Measurements from ENCODE around the gene GLI3. TPM values are rescaled to one million over a fixed set of nuclear protein-coding genes. Genes with fewer than 3 reads are reported as not detected.

GLI3 gene
- polyA plus RNA-seq, 1 of the 3 experiments (the other 2 are of a cell fraction): 0.08 TPM

GRCh38 chr7:41972776-41973175 lies 264.2 kb downstream of the GLI3 start:
- TF ChIP-seq RFX5 (IDR thresholded peaks at IDR 0.05; ENCODE audit: low read length): no peak
- TF ChIP-seq NRF1 (IDR thresholded peaks at IDR 0.05; ENCODE audit: low read depth, low read length): no peak
- TF ChIP-seq, protein P1, sequence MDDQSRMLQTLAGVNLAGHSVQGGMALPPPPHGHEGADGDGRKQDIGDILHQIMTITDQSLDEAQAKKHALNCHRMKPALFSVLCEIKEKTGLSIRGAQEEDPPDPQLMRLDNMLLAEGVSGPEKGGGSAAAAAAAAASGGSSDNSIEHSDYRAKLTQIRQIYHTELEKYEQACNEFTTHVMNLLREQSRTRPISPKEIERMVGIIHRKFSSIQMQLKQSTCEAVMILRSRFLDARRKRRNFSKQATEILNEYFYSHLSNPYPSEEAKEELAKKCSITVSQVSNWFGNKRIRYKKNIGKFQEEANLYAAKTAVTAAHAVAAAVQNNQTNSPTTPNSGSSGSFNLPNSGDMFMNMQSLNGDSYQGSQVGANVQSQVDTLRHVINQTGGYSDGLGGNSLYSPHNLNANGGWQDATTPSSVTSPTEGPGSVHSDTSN (IDR thresholded peaks at IDR 0.05): no peak
- TF ChIP-seq TAF1 (IDR thresholded peaks at IDR 0.05; ENCODE audit: borderline replicate concordance, low read depth, low read length): no peak
- TF ChIP-seq JUND (IDR thresholded peaks at IDR 0.05): no peak
- TF ChIP-seq, protein P2, sequence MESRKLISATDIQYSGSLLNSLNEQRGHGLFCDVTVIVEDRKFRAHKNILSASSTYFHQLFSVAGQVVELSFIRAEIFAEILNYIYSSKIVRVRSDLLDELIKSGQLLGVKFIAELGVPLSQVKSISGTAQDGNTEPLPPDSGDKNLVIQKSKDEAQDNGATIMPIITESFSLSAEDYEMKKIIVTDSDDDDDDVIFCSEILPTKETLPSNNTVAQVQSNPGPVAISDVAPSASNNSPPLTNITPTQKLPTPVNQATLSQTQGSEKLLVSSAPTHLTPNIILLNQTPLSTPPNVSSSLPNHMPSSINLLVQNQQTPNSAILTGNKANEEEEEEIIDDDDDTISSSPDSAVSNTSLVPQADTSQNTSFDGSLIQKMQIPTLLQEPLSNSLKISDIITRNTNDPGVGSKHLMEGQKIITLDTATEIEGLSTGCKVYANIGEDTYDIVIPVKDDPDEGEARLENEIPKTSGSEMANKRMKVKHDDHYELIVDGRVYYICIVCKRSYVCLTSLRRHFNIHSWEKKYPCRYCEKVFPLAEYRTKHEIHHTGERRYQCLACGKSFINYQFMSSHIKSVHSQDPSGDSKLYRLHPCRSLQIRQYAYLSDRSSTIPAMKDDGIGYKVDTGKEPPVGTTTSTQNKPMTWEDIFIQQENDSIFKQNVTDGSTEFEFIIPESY (IDR thresholded peaks at IDR 0.05; ENCODE audit: borderline replicate concordance, low read depth): no peak
- Histone ChIP-seq H3K4me3 (ENCODE audit: low read depth in 2 of 2, low read length in 1 of 2) (no peak overlapping the region), H4K20me1 (ENCODE audit: insufficient read depth) (no peaks in the 10 kb centered on the region), H3K9me3 (no peaks in the 10 kb centered on the region), H3K9ac (no peak overlapping the region), H3K27me3 (ENCODE audit: insufficient read depth) (peaks cover 45% of the 10 kb centered on the region), H3K9me2 (no peaks in the 10 kb centered on the region), H3K36me3 (replicated peaks in 1 of 2; ENCODE audit: control insufficient read depth in 1 of 2, insufficient read depth in 2 of 2, low read length in 1 of 2) (no peaks in the 10 kb centered on the region), H3F3A (replicated peaks; ENCODE audit: insufficient read depth) (no peaks in the 10 kb centered on the region), H2AFZ (ENCODE audit: low read depth) (no peak overlapping the region), H3K4me2 (no peak overlapping the region), H3K27ac (ENCODE audit: low read depth in 2 of 2, low read length in 1 of 2) (no peak overlapping the region), H3K79me2 (ENCODE audit: insufficient read depth) (no peaks in the 10 kb centered on the region), H3K4me1 (ENCODE audit: control insufficient read depth in 1 of 2, insufficient read depth in 2 of 2, low read depth in 1 of 2, low read length in 1 of 2) (no peaks in the 10 kb centered on the region)
- 18% methylated on average over 4 of the region's 4 CpGs for WGBS (ENCODE audit: low lambda C conversion rate)
- ChIA-PET CTCF (interaction anchor here (3.8 kb wide), 1 partner anchor 32 kb away, joined by 13 read pairs; no protein-coding TSS in a partner anchor), POLR2A (no interaction called here)
- DNase-seq: no peak

DNA sequence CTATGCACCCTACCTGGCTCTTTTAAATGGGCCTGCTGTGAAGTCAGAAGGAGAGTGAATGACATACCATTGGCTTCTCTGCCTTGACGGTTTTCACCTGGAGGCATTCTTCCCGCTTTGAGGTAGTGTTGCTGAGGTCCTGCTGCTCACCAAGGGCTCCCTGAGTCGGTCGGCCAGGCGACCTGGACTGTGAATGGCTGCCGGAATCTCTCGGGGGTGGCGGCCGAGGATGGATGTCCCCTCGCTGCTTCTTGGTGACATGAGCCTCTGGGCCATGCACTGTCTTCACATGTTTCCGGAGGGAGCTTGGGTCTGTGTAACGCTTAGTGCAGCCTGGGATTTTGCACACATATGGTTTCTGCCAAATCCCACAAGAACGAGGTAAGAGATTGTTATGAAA lies 264.7 kb downstream of the GLI3 start:
- Histone ChIP-seq H3K36me3 (replicated peaks in 1 of 2; ENCODE audit: control insufficient read depth in 1 of 2, insufficient read depth in 2 of 2, low read length in 1 of 2) (no peaks in the 10 kb centered on the region), H3K27ac (ENCODE audit: low read depth in 2 of 2, low read length in 1 of 2) (no peak overlapping the region), H3K4me3 (ENCODE audit: low read depth in 2 of 2, low read length in 1 of 2) (no peak overlapping the region), H3K79me2 (ENCODE audit: insufficient read depth) (no peaks in the 10 kb centered on the region), H4K20me1 (ENCODE audit: insufficient read depth) (no peaks in the 10 kb centered on the region), H3K4me2 (no peak overlapping the region), H3K9me2 (no peaks in the 10 kb centered on the region), H3K9me3 (no peaks in the 10 kb centered on the region), H2AFZ (ENCODE audit: low read depth) (no peak overlapping the region), H3K4me1 (ENCODE audit: control insufficient read depth in 1 of 2, insufficient read depth in 2 of 2, low read depth in 1 of 2, low read length in 1 of 2) (no peaks in the 10 kb centered on the region), H3K9ac (no peak overlapping the region), H3F3A (replicated peaks; ENCODE audit: insufficient read depth) (no peaks in the 10 kb centered on the region), H3K27me3 (ENCODE audit: insufficient read depth) (peaks cover 45% of the 10 kb centered on the region)
- 33% methylated on average over 13 of the region's 13 CpGs for WGBS (ENCODE audit: low lambda C conversion rate)
- DNase-seq: no peak
- TF ChIP-seq, protein P2 (IDR thresholded peaks at IDR 0.05; ENCODE audit: borderline replicate concordance, low read depth): no peak
- TF ChIP-seq NRF1 (IDR thresholded peaks at IDR 0.05; ENCODE audit: low read depth, low read length) (no peak), RAD21 (IDR thresholded peaks at IDR 0.05; ENCODE audit: low read length) (no peak), TCF12 (IDR thresholded peaks at IDR 0.05) (no peak)
- POLR2A ChIA-PET: no interaction called here
- CTCF ChIA-PET: interaction anchor here (1.9 kb wide), 1 partner anchor 7 kb away, joined by 9 read pairs; no protein-coding TSS in a partner anchor

Measured in SK-N-SH (cell line).